ENCODE measurements around the gene INKA2. TPM values are rescaled to one million over a fixed set of nuclear protein-coding genes. Genes with fewer than 3 reads are reported as not detected.

The INKA2 gene
- total and polyA plus RNA-seq, 3 donors from 2014 or later: 6.7 to 8.5 (median 8.3) TPM

DNA sequence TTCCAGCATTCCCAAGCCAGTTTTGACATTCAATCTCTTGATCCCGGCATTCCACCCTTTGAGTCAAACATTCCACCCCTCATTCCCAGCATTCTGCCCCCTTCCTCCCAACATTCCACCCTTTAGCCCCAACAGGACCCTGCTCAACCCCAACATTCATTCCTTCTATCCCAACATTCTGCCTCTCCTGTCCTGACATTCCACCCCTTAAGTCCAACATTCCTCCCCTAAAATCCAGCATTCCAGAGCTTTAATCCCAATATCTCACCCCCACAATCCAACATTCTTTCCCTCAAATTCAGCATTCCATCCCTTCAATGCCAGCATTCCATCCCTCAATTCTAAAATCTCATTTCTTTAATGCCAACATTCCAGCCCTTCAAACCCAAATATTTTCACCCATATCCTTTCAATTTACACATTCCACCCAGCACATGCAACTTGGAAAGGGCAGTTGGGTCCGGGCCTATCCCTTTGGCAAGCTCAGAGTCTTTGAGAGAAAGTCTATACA lies 39.4 kb upstream of the INKA2 start:
- Histone ChIP-seq H3K36me3 (ENCODE audit: low read depth, missing control alignments) (no peaks in the 10 kb centered on the region), H3K9me3 (no peaks in the 10 kb centered on the region), H3K4me1 (no peaks in the 10 kb centered on the region), H3K27me3 (no peaks in the 10 kb centered on the region), H3K4me3 (no peak overlapping the region), H3K27ac (no peak overlapping the region)
- WGBS, 2 donors: 82 to 85% methylated on average over 2 of the region's 2 CpGs
- TF ChIP-seq, protein P1, sequence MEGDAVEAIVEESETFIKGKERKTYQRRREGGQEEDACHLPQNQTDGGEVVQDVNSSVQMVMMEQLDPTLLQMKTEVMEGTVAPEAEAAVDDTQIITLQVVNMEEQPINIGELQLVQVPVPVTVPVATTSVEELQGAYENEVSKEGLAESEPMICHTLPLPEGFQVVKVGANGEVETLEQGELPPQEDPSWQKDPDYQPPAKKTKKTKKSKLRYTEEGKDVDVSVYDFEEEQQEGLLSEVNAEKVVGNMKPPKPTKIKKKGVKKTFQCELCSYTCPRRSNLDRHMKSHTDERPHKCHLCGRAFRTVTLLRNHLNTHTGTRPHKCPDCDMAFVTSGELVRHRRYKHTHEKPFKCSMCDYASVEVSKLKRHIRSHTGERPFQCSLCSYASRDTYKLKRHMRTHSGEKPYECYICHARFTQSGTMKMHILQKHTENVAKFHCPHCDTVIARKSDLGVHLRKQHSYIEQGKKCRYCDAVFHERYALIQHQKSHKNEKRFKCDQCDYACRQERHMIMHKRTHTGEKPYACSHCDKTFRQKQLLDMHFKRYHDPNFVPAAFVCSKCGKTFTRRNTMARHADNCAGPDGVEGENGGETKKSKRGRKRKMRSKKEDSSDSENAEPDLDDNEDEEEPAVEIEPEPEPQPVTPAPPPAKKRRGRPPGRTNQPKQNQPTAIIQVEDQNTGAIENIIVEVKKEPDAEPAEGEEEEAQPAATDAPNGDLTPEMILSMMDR (IDR thresholded peaks at IDR 0.05): no peak
- TF ChIP-seq POLR2A (IDR thresholded peaks at IDR 0.05): no peak
- intact Hi-C loops (cut with DNase I; ENCODE audit: low total_unique reads): no loop called here
- no peak for DNase-seq

DNA sequence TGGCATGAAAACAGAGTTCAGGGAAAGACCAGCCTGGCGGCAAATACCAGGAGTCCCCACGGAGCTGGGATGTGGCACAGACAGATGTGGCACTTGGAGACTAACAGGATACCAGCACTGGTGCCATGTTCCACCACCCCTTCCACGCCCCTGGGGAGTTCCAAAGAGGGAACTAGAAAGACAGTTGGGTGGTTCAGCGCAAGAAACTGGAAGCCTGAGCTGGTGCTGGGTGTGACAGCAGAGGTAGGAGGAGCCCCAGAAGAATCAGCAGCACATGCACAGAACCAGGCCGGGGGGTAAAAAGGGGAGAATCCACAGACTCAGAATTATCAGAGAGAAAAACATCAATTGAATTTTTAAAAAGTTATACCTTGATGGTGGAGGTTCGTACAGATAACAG lies 38.9 kb upstream of the INKA2 start:
- Histone ChIP-seq H3K4me3 (no peak overlapping the region), H3K27ac (no peak overlapping the region), H3K4me1 (no peaks in the 10 kb centered on the region), H3K27me3 (no peaks in the 10 kb centered on the region), H3K9me3 (no peaks in the 10 kb centered on the region), H3K36me3 (ENCODE audit: low read depth, missing control alignments) (no peaks in the 10 kb centered on the region)
- 89 to 91% methylated on average over 6 of the region's 6 CpGs for WGBS, 2 donors
- TF ChIP-seq, protein P1 (IDR thresholded peaks at IDR 0.05): no peak
- TF ChIP-seq POLR2A (IDR thresholded peaks at IDR 0.05): no peak
- no peak for DNase-seq
- intact Hi-C loops (cut with DNase I; ENCODE audit: low total_unique reads): no loop called here

DNA sequence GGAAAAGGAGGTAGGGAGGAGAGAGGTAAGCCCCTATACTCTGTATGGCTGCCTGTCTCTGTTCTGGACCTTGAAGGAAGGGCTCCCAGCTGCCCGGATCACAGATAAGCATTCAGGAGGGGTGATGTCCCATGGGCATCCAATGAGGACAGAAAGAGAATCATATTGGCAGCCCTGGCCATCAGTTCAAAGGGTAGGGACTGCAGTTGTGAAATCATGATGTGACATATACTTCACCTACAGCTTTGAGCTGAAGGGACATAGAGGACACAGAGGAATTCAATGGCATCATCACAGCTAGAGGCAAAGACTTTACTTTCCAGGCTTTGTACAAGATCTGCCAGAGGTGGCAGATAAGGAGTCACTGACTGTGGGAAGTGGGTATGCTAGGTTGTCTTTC lies 38.1 kb upstream of the INKA2 start:
- no peaks in the 10 kb centered on the region for H3K36me3 ChIP-seq (ENCODE audit: low read depth, missing control alignments)
- TF ChIP-seq, protein P1 (IDR thresholded peaks at IDR 0.05): no peak
- TF ChIP-seq POLR2A (IDR thresholded peaks at IDR 0.05): no peak
- WGBS, 2 donors: 70 to 96% methylated on average over 1 of the region's 1 CpG
- H3K27ac ChIP-seq: no peak overlapping the region
- H3K4me1 ChIP-seq: no peaks in the 10 kb centered on the region
- H3K27me3 ChIP-seq: no peaks in the 10 kb centered on the region
- no peaks in the 10 kb centered on the region for H3K9me3 ChIP-seq
- no peak overlapping the region for H3K4me3 ChIP-seq
- intact Hi-C loops (cut with DNase I; ENCODE audit: low total_unique reads): no loop called here
- no peak for DNase-seq

DNA sequence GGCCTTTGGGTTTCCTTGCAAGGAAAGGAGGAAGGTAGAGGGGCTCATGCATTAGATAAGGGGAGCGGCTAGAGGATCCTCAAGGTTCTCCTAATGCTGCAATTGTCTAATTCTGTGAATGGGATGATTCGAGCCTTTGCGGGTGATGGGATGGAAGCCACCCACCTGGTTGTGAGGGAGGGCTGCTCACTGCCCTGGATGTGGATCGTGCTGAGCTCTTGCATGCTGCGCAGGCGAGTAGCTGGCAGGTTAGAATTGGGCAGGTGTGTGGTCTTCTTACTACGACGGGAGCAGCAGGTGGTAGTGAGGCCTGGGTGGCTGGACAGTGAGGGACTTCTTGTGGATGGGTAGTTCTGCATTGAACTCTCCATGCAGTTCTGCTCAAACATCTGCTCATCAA lies 37.7 kb upstream of the INKA2 start:
- 92 to 97% methylated on average over 8 of the region's 8 CpGs for WGBS, 2 donors
- no peak overlapping the region for H3K4me3 ChIP-seq
- intact Hi-C loops (cut with DNase I; ENCODE audit: low total_unique reads): no loop called here
- no peaks in the 10 kb centered on the region for H3K9me3 ChIP-seq
- H3K4me1 ChIP-seq: no peaks in the 10 kb centered on the region
- no peak overlapping the region for H3K27ac ChIP-seq
- no peak for DNase-seq
- no peaks in the 10 kb centered on the region for H3K36me3 ChIP-seq (ENCODE audit: low read depth, missing control alignments)
- TF ChIP-seq, protein P1 (IDR thresholded peaks at IDR 0.05): no peak
- no peak for TF ChIP-seq POLR2A (IDR thresholded peaks at IDR 0.05)
- no peaks in the 10 kb centered on the region for H3K27me3 ChIP-seq

DNA sequence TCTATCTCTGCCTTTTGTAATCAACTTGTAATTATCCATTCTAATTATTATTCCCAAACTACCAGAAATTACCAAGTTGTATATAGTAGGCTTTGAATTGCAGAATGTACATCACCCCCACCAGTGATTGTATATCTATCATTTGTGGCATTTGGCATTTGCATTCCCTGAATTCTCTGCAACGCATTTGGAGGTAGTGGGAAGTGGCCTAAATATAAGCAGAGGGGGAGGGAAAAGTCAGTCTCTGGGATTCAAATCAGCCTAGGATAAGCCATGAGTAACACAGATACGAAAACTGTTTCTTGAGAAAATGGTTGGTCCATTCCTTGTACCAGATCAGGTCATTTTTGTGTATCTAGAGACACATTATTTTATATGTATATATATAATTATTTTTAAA lies 37.2 kb upstream of the INKA2 start:
- 79 to 87% methylated on average over 2 of the region's 2 CpGs for WGBS, 2 donors
- no peak for DNase-seq
- no peak overlapping the region for H3K27ac ChIP-seq
- H3K9me3 ChIP-seq: no peaks in the 10 kb centered on the region
- H3K27me3 ChIP-seq: no peaks in the 10 kb centered on the region
- TF ChIP-seq, protein P1 (IDR thresholded peaks at IDR 0.05): no peak
- TF ChIP-seq POLR2A (IDR thresholded peaks at IDR 0.05): no peak
- intact Hi-C loops (cut with DNase I; ENCODE audit: low total_unique reads): no loop called here
- no peaks in the 10 kb centered on the region for H3K36me3 ChIP-seq (ENCODE audit: low read depth, missing control alignments)
- H3K4me3 ChIP-seq: no peak overlapping the region
- H3K4me1 ChIP-seq: no peaks in the 10 kb centered on the region
